BLaER1 treated with 17β-estradiol and CSF1 and Interleukin-3, amounts not matched to agents 10 nM and 100 nM (cell line): Measurements from ENCODE around the gene PDS5B.

ENCODE experiments used
- H3K27ac ChIP-seq, 11 experiments: shearing (Covaris generic); formaldehyde crosslinking; 2 replicates each; pipeline ENCODE4 v1.8.1; 2022
- H3K27me3 ChIP-seq, 11 experiments: shearing (Covaris generic); formaldehyde crosslinking; 2 replicates each; pipeline ENCODE4 v1.8.1; 2022
- H3K36me3 ChIP-seq, 11 experiments: shearing (Covaris generic); formaldehyde crosslinking; 2 replicates each; pipeline ENCODE4 v1.8.1; 2022
- H3K4me1 ChIP-seq, 10 experiments: shearing (Covaris generic); formaldehyde crosslinking; 2 replicates each; pipeline ENCODE4 v1.8.1; 2022
- H3K4me2 ChIP-seq, 11 experiments: shearing (Covaris generic); formaldehyde crosslinking; 2 replicates each; pipeline ENCODE4 v1.8.1; 2022
- H3K4me3 ChIP-seq, 10 experiments: shearing (Covaris generic); formaldehyde crosslinking; 2 replicates each; pipeline ENCODE4 v1.8.1; 2022
- H3K9ac ChIP-seq, 11 experiments: shearing (Covaris generic); formaldehyde crosslinking; 2 replicates each; pipeline ENCODE4 v1.8.1; 2022
- H3K9me3 ChIP-seq, 11 experiments: shearing (Covaris generic); formaldehyde crosslinking; replicated peaks in 1 of 11; 2 replicates each; pipeline ENCODE4 v1.8.1; 2022
- H4K20me1 ChIP-seq, 11 experiments: shearing (Covaris generic); formaldehyde crosslinking; 2 replicates each; pipeline ENCODE4 v1.8.1; 2022
- Cebpa-rat ChIP-seq, 11 experiments: shearing (Covaris generic); IDR thresholded peaks; 2 replicates each; pipeline ENCODE4 v1.8.1; 2022

PDS5B gene

DNA sequence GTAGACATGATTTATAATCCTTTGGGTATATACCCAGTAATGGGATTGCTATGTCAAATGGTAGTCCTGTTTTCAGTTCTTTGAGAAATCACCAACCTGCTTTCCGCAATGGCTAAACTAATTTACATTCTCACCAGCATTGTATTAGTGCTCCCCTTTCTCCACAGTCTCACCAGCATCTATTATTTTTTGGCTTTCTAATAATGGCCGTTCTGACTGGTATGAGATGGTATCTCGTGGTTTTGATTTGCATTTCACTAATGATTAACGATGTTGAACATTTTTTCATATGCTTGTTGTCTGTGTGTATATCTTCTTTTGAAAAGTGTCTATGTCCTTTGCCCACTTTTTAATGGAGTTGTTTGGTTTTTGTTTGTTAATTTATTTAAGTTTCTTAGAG, 165.1 kb downstream of the PDS5B start:
- H3K27me3 ChIP-seq: no peaks in the 10 kb centered on the region
- peaks cover 62 to 98% (median 86%) of the 10 kb centered on the region in 11 experiments for H3K36me3 ChIP-seq
- H3K9ac ChIP-seq: no peak overlapping the region
- H4K20me1 ChIP-seq: no peaks in the 10 kb centered on the region; a peak in 1 of 22 replicates
- H3K4me3 ChIP-seq: no peak overlapping the region
- TF ChIP-seq Cebpa-rat (IDR thresholded peaks at IDR 0.05): no peak
- H3K4me2 ChIP-seq: no peak overlapping the region
- H3K27ac ChIP-seq: no peak overlapping the region
- no peaks in the 10 kb centered on the region for H3K9me3 ChIP-seq
- no peaks in the 10 kb centered on the region for H3K4me1 ChIP-seq

GRCh38 chr13:32752311-32752710, 166.1 kb downstream of the PDS5B start:
- Histone ChIP-seq H3K27me3 (no peaks in the 10 kb centered on the region), H3K27ac (no peak overlapping the region), H3K9me3 (no peaks in the 10 kb centered on the region), H3K36me3 (peaks cover 60 to 98% (median 86%) of the 10 kb centered on the region in 11 experiments), H3K4me1 (no peaks in the 10 kb centered on the region), H3K4me2 (no peak overlapping the region), H3K4me3 (no peak overlapping the region), H4K20me1 (no peaks in the 10 kb centered on the region; a peak in 1 of 22 replicates), H3K9ac (no peak overlapping the region)
- no peak for TF ChIP-seq Cebpa-rat (IDR thresholded peaks at IDR 0.05)

- Histone ChIP-seq H3K36me3 (peaks cover 59 to 98% (median 81%) of the 10 kb centered on the region in 11 experiments), H3K4me2 (no peak overlapping the region), H3K9me3 (no peaks in the 10 kb centered on the region), H3K4me1 (no peaks in the 10 kb centered on the region), H4K20me1 (no peaks in the 10 kb centered on the region; a peak in 1 of 22 replicates), H3K27ac (no peak overlapping the region), H3K27me3 (no peaks in the 10 kb centered on the region), H3K4me3 (no peak overlapping the region), H3K9ac (no peak overlapping the region)
- TF ChIP-seq Cebpa-rat (IDR thresholded peaks at IDR 0.05): no peak
Observed at GRCh38 chr13:32752997-32753606, 166.8 kb downstream of the PDS5B start.

- H3K9ac ChIP-seq: no peak overlapping the region
- H3K9me3 ChIP-seq: no peaks in the 10 kb centered on the region
- H3K4me1 ChIP-seq: no peaks in the 10 kb centered on the region
- peaks cover 59 to 98% (median 81%) of the 10 kb centered on the region in 11 experiments for H3K36me3 ChIP-seq
- H3K27ac ChIP-seq: no peak overlapping the region
- TF ChIP-seq Cebpa-rat (IDR thresholded peaks at IDR 0.05): no peak
- H3K4me3 ChIP-seq: no peak overlapping the region
- H4K20me1 ChIP-seq: no peaks in the 10 kb centered on the region; a peak in 1 of 22 replicates
- no peak overlapping the region for H3K4me2 ChIP-seq
- H3K27me3 ChIP-seq: no peaks in the 10 kb centered on the region
Observed at GRCh38 chr13:32754179-32754578, 167.9 kb downstream of the PDS5B start.

GRCh38 chr13:32759152-32759551, 172.9 kb downstream of the PDS5B start:
- Histone ChIP-seq H3K4me3 (no peak overlapping the region), H3K4me1 (no peaks in the 10 kb centered on the region), H3K9ac (no peak overlapping the region), H3K4me2 (no peak overlapping the region), H3K27ac (no peak overlapping the region), H3K36me3 (peaks cover 74 to 100% (median 94%) of the 10 kb centered on the region in 11 experiments), H3K27me3 (no peaks in the 10 kb centered on the region), H4K20me1 (no peaks in the 10 kb centered on the region), H3K9me3 (peaks cover 6 to 14% (median 12%) of the 10 kb centered on the region in 11 experiments; a peak in 21 of 22 replicates)
- no peak for TF ChIP-seq Cebpa-rat (IDR thresholded peaks at IDR 0.05)

DNA sequence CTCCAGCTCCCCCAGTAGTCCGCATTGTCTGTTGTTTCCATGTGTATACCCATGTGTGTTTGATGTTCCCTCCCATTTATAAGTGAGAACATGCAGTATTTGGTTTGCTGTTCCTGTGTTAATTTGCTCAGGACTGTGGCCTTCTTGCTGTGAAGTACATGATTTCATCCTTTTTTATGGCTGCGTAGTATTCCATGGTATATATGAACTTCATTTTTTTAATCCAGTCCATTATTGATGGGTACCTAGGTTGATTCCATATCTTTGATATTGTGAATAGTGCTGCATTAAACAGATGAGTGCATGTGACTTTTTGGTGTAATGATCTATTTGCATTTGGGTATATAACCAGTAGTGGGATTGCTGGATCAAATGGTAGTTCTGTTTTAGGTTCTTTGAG, 175.2 kb downstream of the PDS5B start:
- Histone ChIP-seq H3K4me1 (no peaks in the 10 kb centered on the region), H4K20me1 (no peaks in the 10 kb centered on the region), H3K9ac (no peak overlapping the region), H3K9me3 (peaks cover 6 to 14% (median 12%) of the 10 kb centered on the region in 11 experiments; a peak in 21 of 22 replicates), H3K27me3 (no peaks in the 10 kb centered on the region), H3K4me3 (no peak overlapping the region), H3K27ac (no peak overlapping the region), H3K36me3 (peaks cover 85 to 100% (median 97%) of the 10 kb centered on the region in 11 experiments), H3K4me2 (no peak overlapping the region)
- no peak for TF ChIP-seq Cebpa-rat (IDR thresholded peaks at IDR 0.05)

- no peaks in the 10 kb centered on the region for H4K20me1 ChIP-seq
- H3K4me1 ChIP-seq: no peaks in the 10 kb centered on the region
- no peak overlapping the region for H3K27ac ChIP-seq
- no peaks in the 10 kb centered on the region for H3K27me3 ChIP-seq
- peaks cover 0 to 6% (median 3%) of the 10 kb centered on the region in 11 experiments; a peak in 5 of 22 replicates for H3K9me3 ChIP-seq
- H3K36me3 ChIP-seq: peaks cover 34 to 76% (median 48%) of the 10 kb centered on the region in 11 experiments
- H3K4me2 ChIP-seq: no peak overlapping the region
- H3K9ac ChIP-seq: no peak overlapping the region
- no peak overlapping the region for H3K4me3 ChIP-seq
- TF ChIP-seq Cebpa-rat (IDR thresholded peaks at IDR 0.05): no peak
Observed at GRCh38 chr13:32779119-32779518, 192.9 kb downstream of the PDS5B start.

GRCh38 chr13:32781906-32782305, 195.7 kb downstream of the PDS5B start:
- no peaks in the 10 kb centered on the region for H4K20me1 ChIP-seq
- no peak overlapping the region for H3K9ac ChIP-seq
- H3K4me3 ChIP-seq: no peak overlapping the region
- no peaks in the 10 kb centered on the region for H3K4me1 ChIP-seq
- no peak overlapping the region for H3K27ac ChIP-seq
- H3K36me3 ChIP-seq: peaks cover 18 to 53% (median 31%) of the 10 kb centered on the region in 11 experiments
- peaks cover 0 to 6% (median 3%) of the 10 kb centered on the region in 11 experiments; a peak in 5 of 22 replicates for H3K9me3 ChIP-seq
- no peaks in the 10 kb centered on the region for H3K27me3 ChIP-seq
- H3K4me2 ChIP-seq: no peak overlapping the region
- no peak for TF ChIP-seq Cebpa-rat (IDR thresholded peaks at IDR 0.05)

GRCh38 chr13:32783067-32783466, 196.8 kb downstream of the PDS5B start:
- Histone ChIP-seq H3K4me1 (no peaks in the 10 kb centered on the region), H3K4me2 (no peak overlapping the region), H3K9ac (no peak overlapping the region), H3K36me3 (peaks cover 20 to 55% (median 36%) of the 10 kb centered on the region in 11 experiments), H3K4me3 (no peak overlapping the region), H3K27ac (no peak overlapping the region), H4K20me1 (no peaks in the 10 kb centered on the region), H3K9me3 (peaks cover 0 to 6% (median 3%) of the 10 kb centered on the region in 11 experiments; a peak in 5 of 22 replicates), H3K27me3 (no peaks in the 10 kb centered on the region)
- no peak for TF ChIP-seq Cebpa-rat (IDR thresholded peaks at IDR 0.05)

- H3K4me3 ChIP-seq: no peak overlapping the region
Observed at GRCh38 chr13:32790731-32791130, 204.5 kb downstream of the PDS5B start.

More at GRCh38 chr13:32790731-32791130, 204.5 kb downstream of the PDS5B start:
- H3K9ac ChIP-seq: no peak overlapping the region
- H3K4me1 ChIP-seq: peaks cover 8 to 16% (median 12%) of the 10 kb centered on the region in 10 experiments; a peak in 17 of 20 replicates
- H3K9me3 ChIP-seq: no peaks in the 10 kb centered on the region
- no peaks in the 10 kb centered on the region for H3K27me3 ChIP-seq
- H4K20me1 ChIP-seq: no peaks in the 10 kb centered on the region
- H3K36me3 ChIP-seq: peaks cover 10 to 29% (median 19%) of the 10 kb centered on the region in 11 experiments; a peak in 15 of 22 replicates
- H3K4me2 ChIP-seq: peak overlapping the region in 5 of 11 experiments; percentile 3 to 60 (median 34); a peak in 3 of 22 replicates
- TF ChIP-seq Cebpa-rat (IDR thresholded peaks at IDR 0.05): no peak
- no peak overlapping the region for H3K27ac ChIP-seq
